Lung (tissue), 12 donors: Measurements from ENCODE around the gene FASN. TPM values are rescaled to one million over a fixed set of nuclear protein-coding genes. Genes with fewer than 3 reads are reported as not detected.
"Not testable (repeated sequence)": the region's sequence is repeated elsewhere in the genome, so short reads cannot be mapped to it uniquely, and the experiment has no call there.

Experiments
- ATAC-seq: fragments of 200-7000 bp; cut with Tn5 transposase; one replicate; pipeline ENCODE4 v1.9.1; 2020; ENCODE audit warnings: moderate number of reproducible peaks; ENCODE audit not compliant: insufficient read depth, low FRiP score
- DNase-seq, 3 donors: peaks; one replicate each; pipeline ENCODE4 v3.0.0-alpha.2; 2013 to 2017
- H3K27ac ChIP-seq, 2 donors: one replicate each; pipeline ENCODE4 v1.5.1; 2013; ENCODE audit warnings: mild to moderate bottlenecking in 2 of 2, moderate library complexity in 2 of 2, control low read depth in 1 of 2, inconsistent platforms in 1 of 2, low read depth in 1 of 2, low read length in 1 of 2
- H3K27me3 ChIP-seq, 3 donors: one replicate each; pipeline ENCODE4 v1.5.1; 2013; ENCODE audit warnings: low read length in 2 of 3; ENCODE audit not compliant: control insufficient read depth in 3 of 3, insufficient read depth in 3 of 3
- H3K36me3 ChIP-seq, 4 donors: one replicate each; pipeline ENCODE4 v1.5.1; 2013; ENCODE audit warnings: low read length in 4 of 4, mild to moderate bottlenecking in 1 of 4, moderate library complexity in 1 of 4; ENCODE audit not compliant: control insufficient read depth in 4 of 4, insufficient read depth in 4 of 4
- H3K4me1 ChIP-seq, 5 donors: one replicate each; pipeline ENCODE4 v1.5.1; 2013; ENCODE audit warnings: low read length in 5 of 5, mild to moderate bottlenecking in 2 of 5, moderate library complexity in 1 of 5; ENCODE audit not compliant: control insufficient read depth in 5 of 5, insufficient read depth in 5 of 5
- H3K4me3 ChIP-seq: one replicate; pipeline ENCODE4 v1.5.1; 2013; ENCODE audit warnings: mild to moderate bottlenecking, control low read depth, moderate library complexity
- H3K9ac ChIP-seq, 2 donors: one replicate each; pipeline ENCODE4 v1.5.1; 2013; ENCODE audit warnings: low read length in 2 of 2, control low read depth in 1 of 2; ENCODE audit not compliant: insufficient read depth in 1 of 2
- H3K9me3 ChIP-seq, 4 donors: one replicate each; pipeline ENCODE4 v1.5.1; 2013; ENCODE audit warnings: low read length in 3 of 4, mild to moderate bottlenecking in 1 of 4, moderate library complexity in 1 of 4; ENCODE audit not compliant: control insufficient read depth in 4 of 4, insufficient read depth in 3 of 4
- WGBS, 2 donors: extraction: QIAGEN DNeasy Blood & Tissue Kit; methylation state at CpG; one replicate each; pipeline ENCODE4 v1.1.7; 2013; 5-methylcytosine and 5-hydroxymethylcytosine counted together
- polyA plus RNA-seq, 2 donors: library from polyadenylated mRNA; stranded (reverse); fragments of 200-250 nt; gene quantifications; one replicate each; pipeline ENCODE4 v1.2.1, GENCODE V29; 2013
- total RNA-seq, 2 donors: library from RNA; depleted of rRNA in 1 of 2; stranded (reverse); fragments of >200 nt in 1 of 2; gene quantifications; one replicate each; pipeline ENCODE4 v1.2.1, GENCODE V29; 2014 to 2021
- TF ChIP-seq, protein P1 (sequence below): IDR thresholded peaks from 2 replicates; pipeline ENCODE4 v1.5.1; 2012; ENCODE audit warnings: mild to moderate bottlenecking; ENCODE audit errors: control extremely low read depth, extremely low read depth
- donor health status: control.
- donor health status: control.
- donor health status: Bipolar disorder and iron deficiency.
- donor health status: healthy.
- donor health status: DM: yes; HTN: yes; CAD: no.

The FASN gene
- total and polyA plus RNA-seq, 4 donors = 46.2 to 604 (median 212) TPM

DNA sequence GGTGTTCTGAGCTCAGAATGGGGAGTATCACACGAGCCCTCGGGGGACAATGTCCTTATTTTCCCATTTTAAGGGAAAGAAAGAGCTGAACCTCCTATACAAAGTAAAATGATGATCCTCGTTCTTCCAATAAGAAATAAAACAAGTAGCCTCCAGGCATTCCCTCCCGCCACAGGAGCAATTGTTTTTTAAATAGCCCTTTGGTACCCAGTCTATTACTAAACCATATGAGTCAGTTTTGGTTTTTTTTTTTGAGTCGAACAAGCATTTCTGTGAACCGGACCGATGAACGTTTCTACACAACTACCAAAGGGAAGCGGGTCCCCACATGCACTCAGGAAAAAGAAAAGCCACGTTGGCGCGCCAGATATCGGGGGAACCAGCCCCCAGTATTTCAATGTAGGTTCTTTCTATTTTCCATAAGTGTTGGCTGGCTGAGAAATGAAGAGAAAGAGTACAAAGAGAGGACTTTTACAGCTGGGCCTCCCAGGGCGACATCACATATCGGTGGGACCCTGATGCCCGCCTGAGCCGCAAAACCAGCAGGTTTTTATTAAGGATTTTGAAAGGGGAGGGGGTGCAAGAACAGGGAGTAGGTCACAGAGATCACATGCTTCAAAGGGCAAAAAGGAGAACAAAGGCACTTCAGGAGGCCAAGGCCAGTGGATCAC lies 56.8 kb downstream of the FASN start:
- Histone ChIP-seq H3K4me1 (peaks cover 0 to 12% (median 5%) of the 10 kb centered on the region in 5 donors), H3K9ac (no peak overlapping the region), H3K27ac (no peak overlapping the region), H3K36me3 (no peaks in the 10 kb centered on the region), H3K27me3 (no peaks in the 10 kb centered on the region), H3K9me3 (no peaks in the 10 kb centered on the region), H3K4me3 (no peak overlapping the region)
- TF ChIP-seq, protein P1, sequence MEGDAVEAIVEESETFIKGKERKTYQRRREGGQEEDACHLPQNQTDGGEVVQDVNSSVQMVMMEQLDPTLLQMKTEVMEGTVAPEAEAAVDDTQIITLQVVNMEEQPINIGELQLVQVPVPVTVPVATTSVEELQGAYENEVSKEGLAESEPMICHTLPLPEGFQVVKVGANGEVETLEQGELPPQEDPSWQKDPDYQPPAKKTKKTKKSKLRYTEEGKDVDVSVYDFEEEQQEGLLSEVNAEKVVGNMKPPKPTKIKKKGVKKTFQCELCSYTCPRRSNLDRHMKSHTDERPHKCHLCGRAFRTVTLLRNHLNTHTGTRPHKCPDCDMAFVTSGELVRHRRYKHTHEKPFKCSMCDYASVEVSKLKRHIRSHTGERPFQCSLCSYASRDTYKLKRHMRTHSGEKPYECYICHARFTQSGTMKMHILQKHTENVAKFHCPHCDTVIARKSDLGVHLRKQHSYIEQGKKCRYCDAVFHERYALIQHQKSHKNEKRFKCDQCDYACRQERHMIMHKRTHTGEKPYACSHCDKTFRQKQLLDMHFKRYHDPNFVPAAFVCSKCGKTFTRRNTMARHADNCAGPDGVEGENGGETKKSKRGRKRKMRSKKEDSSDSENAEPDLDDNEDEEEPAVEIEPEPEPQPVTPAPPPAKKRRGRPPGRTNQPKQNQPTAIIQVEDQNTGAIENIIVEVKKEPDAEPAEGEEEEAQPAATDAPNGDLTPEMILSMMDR = no peak
- no peak for DNase-seq
- WGBS, 2 donors = 80 to 85% methylated on average over 17 of the region's 17 CpGs
- no peak for ATAC-seq

DNA sequence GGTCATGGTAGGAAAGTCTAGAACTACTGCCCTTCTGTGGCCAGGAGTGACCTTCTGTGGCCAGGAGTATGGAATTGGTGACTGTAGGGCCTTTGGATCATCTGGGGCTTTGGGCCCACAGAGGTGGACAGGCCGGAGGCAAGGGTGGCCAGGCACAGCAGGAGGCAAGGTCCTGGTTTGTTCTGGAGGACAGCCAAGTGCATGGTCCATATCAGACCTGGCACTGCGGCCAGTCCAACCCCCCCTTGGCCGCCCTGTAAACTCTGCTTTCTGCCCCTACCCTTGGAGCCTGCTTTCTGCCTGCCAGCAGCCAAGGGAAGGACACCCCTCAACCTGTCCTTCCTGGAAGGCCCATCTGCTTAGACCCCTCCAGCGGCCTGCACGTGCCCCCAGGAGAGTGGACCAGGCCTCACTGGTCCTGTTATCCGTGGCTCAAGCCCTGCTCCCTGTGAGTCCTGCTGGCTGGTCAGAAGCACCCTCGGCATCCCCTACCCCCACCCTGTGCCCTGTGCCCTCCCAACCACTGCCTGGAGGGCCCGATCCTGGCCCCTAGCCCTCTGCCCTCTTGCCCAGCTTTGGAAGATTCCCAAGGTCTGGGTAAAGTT lies 58.2 kb downstream of the FASN start:
- Histone ChIP-seq H3K27me3 (no peaks in the 10 kb centered on the region), H3K4me1 (peaks cover 0 to 13% (median 9%) of the 10 kb centered on the region in 5 donors), H3K9me3 (no peaks in the 10 kb centered on the region), H3K36me3 (peaks cover 0 to 3% (median 0%) of the 10 kb centered on the region in 4 donors), H3K4me3 (no peak overlapping the region), H3K9ac (no peak overlapping the region), H3K27ac (no peak overlapping the region)
- ATAC-seq (no peak), DNase-seq (no peak)
- 96 to 98% methylated on average over 8 of the region's 8 CpGs for whole genome bisulfite sequencing, 2 donors
- TF ChIP-seq, protein P1 = no peak

DNA sequence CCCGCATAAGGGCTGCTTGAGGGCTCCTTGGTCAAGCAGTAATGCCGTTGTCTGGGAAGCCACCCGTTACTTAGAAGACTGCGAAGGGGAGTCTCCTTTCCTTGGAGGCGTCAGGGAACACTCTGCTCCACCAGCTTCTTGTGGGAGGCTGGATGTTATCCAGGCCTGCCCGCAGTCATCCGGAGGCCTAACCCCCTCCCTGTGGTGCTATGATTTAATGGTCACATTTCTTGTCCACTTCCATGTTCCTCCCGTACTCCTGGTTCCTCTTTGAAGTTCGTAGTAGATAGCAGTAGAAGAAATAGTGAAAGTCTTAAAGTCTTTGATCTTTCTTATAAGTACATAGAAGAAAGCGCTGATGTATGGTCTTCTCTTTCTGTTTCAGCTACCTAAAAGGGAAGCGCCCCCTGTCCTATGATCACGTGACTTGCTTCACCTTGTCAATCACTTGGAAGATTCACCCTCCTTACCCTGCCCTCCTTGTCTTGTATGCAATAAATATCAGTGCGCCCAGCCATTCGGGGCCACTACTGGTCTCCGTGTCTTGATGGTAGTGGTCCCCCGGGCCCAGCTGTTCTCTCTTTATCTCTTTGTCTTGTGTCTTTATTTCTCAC lies 59.1 kb downstream of the FASN start:
- H3K4me1 ChIP-seq = peaks cover 0 to 13% (median 9%) of the 10 kb centered on the region in 5 donors
- not testable (repeated sequence) for H3K4me3 ChIP-seq, ATAC-seq, H3K9me3 ChIP-seq, H3K27ac ChIP-seq, H3K27me3 ChIP-seq, H3K9ac ChIP-seq, DNase-seq, H3K36me3 ChIP-seq
- WGBS, 2 donors = 83 to 84% methylated on average over 16 of the region's 16 CpGs

DNA sequence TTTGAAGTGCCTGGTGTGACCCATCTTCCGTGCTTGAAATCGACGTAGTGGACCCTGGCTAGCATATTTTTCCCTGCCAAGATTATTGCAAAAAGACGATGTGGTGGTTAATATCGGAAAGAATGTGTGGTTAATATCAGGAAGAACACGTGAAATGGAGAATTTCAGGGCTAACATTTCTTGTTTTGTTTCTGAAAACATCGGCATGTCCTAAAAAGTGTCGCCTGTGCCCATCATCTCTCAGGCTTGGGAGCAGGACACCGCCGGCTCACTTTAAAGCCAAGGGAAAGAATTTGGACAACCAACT lies 60.2 kb downstream of the FASN start:
- H3K27ac ChIP-seq = peak overlapping the region; percentile 72 to 97
- DNase-seq (no peak), ATAC-seq (no peak)
- H3K4me1 ChIP-seq = peaks cover 0 to 13% (median 9%) of the 10 kb centered on the region in 5 donors
- no peaks in the 10 kb centered on the region for H3K27me3 ChIP-seq
- H3K9ac ChIP-seq = no peak overlapping the region
- TF ChIP-seq, protein P1 = no peak
- WGBS, 2 donors = 4 to 6% methylated on average over 10 of the region's 10 CpGs
- no peak overlapping the region for H3K4me3 ChIP-seq
- peaks cover 0 to 4% (median 0%) of the 10 kb centered on the region in 4 donors for H3K36me3 ChIP-seq
- no peaks in the 10 kb centered on the region for H3K9me3 ChIP-seq
